ENCODE measurements around the gene LRRC66.

Gene LRRC66

DNA sequence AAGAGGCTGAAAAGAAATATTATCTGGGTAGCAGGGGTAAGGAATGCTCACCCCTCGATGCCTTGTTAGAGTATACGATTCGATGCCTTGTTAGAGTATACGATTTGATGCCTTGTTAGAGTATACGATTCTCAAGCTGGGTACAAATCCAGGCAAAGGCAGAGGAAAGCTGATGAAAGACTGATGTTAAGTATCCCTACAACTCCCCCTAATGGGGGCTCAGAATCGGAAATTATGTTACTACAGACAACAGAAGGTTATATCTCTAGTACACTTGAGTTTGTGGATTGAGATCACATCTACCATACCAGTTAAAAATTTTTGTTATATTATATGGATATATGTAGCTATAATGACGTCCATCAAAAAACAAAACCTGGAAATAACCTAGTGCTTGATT is 4.8 kb downstream of the LRRC66 start:
- DNase-seq (ENCODE audit: insufficient read length, low spot score) (no peak), FAIRE-seq (no peak)

DNA sequence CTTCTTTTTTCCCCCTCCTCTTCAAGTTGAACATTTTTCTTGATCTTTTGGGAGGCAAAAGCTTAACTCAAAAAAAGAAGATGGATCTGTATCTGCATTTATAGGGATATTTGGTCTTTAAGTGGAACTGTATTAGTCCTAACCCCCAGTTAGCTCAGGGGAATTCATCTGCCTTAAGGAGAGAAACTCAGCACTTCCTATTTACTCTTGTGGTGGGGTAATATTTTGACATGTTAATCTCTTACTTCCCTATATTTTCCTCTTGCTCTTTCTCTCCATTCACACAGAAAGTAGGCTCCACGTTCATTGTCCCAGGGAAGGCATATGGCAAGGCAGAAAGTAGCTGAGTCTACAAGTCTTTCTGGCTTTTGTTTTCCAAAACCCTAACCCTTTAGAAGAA is 5.3 kb downstream of the LRRC66 start:
- no peak for FAIRE-seq

DNA sequence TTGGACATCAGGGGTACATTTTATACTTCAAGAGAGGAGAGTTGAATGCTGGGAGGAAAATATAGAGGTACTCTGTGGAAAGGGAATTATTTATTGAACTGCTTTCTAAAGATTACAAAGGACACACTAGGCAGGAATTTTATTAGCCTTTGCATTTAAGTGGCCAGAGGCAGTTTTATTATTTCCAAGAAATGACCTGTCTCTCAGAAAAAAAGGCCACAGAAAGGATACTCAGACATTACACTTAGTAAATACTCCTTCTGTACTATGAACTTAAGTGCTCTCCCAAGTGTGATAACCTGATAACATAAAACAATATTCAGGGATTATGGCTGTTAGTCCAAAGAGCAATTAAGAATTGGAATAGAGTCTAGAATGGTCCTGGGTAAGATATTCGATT is 7.5 kb downstream of the LRRC66 start:
- FAIRE-seq, result no peak
- no peak for DNase-seq (ENCODE audit: insufficient read length, low spot score)

More for the DNA sequence above, 5.3 kb downstream of the LRRC66 start:
- no peak for DNase-seq (ENCODE audit: insufficient read length, low spot score)

DNA sequence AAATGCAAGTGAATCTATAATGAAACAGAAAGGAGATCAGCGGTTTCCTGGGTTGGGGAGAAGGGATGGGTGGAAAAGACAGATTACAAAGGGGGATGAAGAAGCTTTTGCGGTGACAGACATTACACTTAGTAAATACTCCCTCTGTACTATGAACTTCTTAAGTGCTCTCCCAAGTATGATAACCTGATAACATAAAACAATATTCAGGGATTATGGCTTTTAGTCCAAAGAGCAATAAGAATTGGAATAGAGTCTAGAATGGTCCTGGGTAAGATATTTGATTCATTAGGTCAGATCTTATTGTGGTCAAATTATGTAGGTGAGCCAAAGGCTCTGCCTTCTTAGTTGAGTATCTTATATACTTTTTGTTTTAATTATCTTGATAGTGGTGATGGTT is 9.2 kb downstream of the LRRC66 start:
- DNase-seq (ENCODE audit: insufficient read length, low spot score), result no peak
- no peak for FAIRE-seq

DNA sequence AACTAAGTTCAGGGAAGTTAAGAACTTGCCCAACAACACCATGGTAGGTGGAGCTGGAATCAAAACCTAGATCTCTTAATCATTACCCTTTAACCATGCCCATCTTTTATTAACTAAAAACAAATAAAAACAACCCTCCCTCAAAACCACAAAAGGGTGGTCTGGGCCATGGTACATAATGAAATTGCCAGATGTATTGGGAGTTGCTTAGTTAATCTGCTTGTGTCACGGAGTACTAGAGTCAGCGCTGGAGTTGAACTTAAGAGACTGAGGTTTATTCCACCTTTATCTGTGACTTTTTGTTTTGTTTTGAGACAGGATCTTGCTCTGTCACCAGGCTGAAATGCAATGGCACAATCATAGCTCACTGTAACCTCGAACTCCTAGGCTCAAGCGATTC is 13.3 kb downstream of the LRRC66 start:
- FAIRE-seq (no peak), DNase-seq (ENCODE audit: insufficient read length, low spot score) (no peak)

DNA sequence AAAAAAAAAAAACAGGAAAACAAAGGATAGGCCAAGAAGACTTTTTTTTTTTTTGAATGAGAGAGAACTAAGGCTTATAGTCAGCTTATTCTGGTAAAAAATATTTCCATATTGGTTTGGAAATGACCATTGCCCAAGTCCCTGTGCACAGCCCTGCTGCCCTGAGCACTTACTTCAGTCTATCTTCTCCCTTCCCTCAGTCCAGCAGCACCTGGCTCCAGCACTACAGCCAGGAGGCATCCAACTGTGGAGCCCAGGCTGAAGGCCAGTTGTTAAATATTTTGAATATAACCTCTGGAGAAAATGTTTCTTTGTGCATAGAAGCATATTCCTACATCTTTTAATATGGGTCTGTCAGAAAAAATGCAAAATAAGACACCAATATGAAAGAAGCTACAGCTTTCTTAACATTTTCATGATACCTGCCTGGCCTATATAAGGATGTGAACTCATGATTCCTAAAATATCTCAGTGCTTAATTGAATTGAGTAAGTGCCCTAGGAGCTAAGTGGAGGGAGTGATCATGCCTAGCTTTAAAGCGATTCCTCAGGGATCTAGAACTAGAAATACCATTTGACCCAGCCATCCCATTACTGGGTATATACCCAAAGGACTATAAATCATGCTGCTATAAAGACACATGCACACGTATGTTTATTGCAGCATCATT is 14.4 kb downstream of the LRRC66 start:
- no peak for DNase-seq (ENCODE audit: insufficient read length, low spot score)
- FAIRE-seq, result no peak

DNA sequence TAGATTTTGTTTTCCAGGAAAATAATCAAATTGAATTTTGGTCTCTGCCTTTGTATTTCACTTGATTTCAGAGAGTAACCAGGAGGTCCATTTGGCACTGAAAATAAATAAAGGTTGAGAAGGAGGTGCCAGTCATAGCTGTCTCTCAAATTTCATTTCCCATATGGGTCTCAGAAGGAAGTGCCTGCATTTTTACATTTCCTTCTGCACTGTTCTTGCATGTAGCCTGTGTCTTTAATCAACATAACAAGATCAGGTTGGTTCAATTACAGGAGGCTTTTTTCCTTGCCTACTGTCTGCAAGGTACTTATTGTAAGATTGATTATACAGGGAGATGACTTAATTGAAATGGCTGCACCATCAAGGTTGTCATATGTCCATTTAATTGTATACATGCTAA is 15.7 kb downstream of the LRRC66 start:
- DNase-seq (ENCODE audit: insufficient read length, low spot score) (no peak), FAIRE-seq (no peak)

DNA sequence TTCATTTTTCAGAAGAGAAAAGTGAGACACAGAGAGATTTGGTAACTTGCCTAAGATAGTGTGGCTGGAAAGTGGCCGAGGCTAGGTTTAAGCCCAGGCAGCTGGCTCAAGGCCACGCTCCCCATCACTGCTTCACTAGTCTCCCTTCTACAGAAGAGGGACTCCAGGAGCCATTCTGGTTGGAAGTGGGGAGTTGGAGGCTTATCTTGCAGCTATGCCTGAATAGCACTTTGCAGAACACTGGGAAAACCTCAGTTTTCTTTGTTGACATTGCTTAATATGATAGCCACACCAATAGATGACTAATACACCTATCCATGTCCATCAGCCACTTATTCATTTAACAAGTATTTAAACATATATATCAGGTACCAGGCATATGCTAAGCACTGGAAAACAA is 18.5 kb downstream of the LRRC66 start:
- no peak for DNase-seq (ENCODE audit: insufficient read length, low spot score)
- no peak for FAIRE-seq

DNA sequence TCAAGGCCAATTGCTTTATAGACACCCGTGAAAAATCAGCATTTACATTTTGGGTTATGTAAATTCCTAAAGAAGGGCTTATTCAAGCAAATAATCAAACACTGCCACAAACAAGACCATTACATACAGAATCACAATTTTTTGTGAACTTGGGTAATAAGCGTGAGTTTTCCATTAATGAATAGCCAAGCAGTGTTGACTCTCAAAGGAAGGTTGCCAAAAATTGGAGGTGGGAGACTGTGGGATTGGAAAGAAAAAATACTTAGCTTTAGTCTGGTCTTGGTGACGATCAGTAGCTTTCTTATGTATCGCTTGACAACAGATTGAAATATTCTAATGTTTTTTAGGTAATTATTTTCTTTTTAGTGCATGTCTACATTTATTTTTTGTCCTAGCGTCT is 20.9 kb downstream of the LRRC66 start:
- no peak for FAIRE-seq
- DNase-seq (ENCODE audit: insufficient read length, low spot score), result no peak

DNA sequence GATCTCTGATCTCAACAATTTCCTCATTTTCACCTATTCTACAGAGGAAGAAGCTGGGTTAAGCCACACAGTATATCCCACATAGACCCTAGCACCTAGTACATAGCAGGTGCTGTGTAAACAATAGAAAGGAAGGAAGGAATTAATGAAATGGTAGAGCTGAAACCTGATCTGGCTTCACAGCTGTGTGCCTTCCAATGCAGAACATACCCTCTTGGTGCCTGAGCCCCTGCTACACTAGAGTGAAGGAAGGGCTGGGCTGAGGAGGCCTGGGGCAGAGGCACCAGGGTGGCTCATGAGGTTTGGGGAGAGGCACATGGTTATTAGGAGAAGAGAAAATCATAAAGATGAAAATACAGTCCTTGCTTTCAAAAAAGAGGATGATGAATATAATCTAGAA is 21.3 kb downstream of the LRRC66 start:
- DNase-seq (ENCODE audit: insufficient read length, low spot score), result no peak
- FAIRE-seq, result no peak

DNA sequence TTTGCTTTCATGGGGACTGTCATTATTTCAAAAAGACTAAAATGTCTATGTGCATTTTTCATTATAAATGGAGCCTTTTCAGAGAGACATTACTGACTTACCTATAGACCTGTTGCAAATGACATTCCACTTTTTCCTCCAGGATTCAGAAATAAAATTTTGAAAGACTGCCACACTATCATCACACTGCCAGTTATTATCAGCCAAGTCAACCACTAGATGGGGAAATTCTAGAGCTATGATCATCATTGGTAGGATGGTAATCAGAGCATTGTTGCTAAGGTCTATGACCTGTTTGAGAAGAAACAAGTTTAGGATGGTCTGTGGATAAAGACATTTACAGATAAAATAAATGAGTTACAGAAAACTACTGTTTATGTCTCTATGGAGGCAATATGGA is 22.5 kb downstream of the LRRC66 start:
- DNase-seq (ENCODE audit: insufficient read length, low spot score) (no peak), FAIRE-seq (no peak)

DNA sequence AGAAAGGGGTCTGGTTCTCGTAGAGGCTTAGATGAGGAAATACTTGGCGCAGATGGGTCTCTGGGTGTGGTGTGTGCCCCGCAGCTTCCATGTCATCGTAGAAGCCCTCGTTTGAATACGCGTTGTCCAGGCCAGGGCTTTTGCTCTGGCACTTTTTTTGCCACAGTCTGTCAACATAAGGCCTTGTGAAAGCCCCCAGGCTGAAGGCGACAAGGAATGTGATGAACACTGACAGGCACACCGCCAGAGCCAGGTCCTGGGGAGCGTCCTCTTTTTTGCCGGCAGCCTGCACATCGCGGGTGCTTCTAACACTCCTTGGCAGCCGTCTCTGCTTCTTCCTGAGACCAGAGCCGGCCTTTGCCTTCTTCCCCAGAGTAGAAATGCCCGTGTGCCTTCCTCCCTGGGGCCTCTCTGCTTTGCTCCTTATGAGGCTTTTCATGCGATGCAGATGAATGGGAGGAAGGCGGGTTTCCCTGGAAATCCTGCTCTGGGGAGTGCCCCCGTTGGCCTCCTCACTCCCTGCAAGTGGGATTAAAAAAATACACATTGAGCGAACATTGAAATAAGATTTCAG is 24.4 kb downstream of the LRRC66 start:
- DNase-seq (ENCODE audit: insufficient read length, low spot score) (no peak), FAIRE-seq (no peak)

DNA sequence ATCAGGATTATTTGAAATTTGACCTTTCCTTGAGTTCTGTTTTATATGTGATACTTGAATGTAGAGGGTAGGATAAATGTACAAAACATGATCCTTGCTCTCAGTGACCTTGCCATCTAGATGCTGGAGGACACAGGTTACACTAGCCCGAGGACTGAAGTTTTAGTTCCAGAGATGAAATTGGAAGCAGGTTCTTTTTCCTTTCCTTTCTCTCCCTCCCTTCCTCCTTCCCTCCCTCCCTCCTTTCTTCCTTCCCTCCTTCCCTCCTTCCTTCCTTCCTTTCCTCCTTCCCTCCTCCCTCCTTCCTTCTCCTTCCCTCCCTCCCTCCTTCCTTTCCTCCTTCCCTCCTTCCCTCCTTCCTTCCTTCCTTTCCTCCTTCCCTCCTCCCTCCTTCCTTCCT is 54.3 kb downstream of the LRRC66 start:
- no peak for FAIRE-seq
- DNase-seq (ENCODE audit: insufficient read length, low spot score), result no peak

DNA sequence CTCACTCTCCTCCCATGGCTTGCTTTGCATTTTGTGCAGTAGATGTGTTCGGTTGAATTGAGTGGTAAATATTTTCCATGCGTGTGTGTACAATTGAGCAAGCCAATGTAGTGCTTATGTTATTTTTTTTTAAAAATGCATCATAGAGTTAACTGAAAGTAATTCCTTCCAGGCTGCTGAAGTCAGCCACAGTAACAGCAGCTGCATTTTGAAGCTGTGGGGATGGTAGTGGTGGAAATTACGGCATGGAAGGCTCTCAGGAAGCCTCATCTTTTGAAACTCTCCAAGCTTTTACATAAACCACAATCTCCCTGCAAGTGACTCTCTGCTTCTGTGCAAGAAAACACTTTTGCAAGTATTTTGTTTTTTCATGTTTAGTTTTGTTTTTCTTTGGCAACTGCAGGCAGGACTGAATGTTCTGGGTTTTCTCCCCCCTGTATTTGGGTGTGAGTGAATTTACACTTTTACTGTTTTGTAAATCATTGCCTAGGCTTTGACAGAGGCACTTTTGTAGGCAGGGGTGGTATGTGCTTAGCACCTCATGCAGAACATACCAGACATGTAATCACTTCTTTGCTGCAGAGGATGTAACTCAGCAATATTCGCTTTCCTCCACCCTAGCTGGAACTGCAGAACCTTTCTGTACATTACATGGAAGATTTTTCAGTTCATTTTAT is 56.2 kb downstream of the LRRC66 start:
- FAIRE-seq, result no peak
- no peak for DNase-seq (ENCODE audit: insufficient read length, low spot score)

DNA sequence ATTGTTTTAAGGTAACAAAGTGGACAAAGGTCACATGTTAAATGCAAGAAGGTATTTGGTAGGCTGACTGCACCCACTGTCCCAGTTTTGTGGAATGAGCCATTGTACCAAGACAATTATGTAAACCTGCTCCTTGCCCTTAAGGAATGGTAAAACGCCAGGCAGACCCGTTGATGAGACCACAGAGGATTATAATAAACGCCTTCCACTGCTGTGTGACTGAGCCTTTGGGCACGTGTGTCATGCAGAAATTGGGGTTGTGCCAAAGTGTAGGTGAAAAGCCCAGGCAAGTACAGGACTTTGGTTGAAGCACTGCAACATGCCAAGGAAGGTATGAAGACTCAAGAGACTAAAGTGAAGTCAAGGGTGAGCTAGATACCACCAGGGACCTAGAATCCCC is 59.7 kb downstream of the LRRC66 start:
- FAIRE-seq (no peak), DNase-seq (ENCODE audit: insufficient read length, low spot score) (no peak)

DNA sequence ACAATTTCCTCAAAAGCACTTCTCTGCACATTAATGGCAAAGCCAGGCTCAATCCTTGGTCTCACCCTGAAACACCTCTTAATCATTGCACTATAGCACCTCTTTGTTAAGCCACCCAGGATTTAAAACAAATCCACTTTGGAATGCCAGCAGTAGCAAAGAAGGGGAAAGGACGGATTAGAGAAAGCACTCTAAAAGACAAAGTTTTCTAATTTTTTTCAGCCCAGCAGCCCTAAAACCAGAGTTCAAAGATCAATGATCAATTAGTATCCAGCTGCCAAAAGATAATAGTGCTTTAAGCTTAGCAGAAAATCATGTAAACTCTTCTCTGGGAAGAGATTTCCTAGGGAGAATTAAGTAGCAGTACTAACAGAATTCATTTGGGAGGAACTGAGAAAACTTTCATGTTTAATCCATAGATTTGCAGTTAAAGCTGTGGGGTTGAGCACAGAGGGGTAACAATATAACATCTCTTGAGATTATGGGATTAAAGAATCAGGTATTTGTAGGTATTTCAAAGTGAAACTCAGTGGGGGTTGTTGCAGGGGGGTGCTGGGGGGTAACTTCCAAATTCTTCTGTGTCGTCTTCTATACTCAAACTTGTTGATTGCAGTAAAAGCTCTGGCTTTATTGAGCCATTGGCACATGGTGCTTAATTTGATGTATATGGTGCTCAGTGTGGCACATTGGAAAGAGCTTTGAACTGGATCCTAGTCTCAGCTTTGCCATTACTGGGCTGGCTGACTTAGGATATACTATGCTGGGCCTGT is 61.8 kb downstream of the LRRC66 start:
- DNase-seq (ENCODE audit: insufficient read length, low spot score), result no peak
- FAIRE-seq, result no peak
